A549 (cell line): Measurements from ENCODE around the gene FBN2.

Experiments used
- POLR2AphosphoS2 ChIP-seq: conservative IDR thresholded peaks from 2 replicates; pipeline ENCODE4 v1.6.1; 2012; ENCODE audit warnings: low read length, improper control_type of control experiment, inconsistent platforms
- ZNF302 ChIP-seq: fragments of 250-450 bp; sonication (Bioruptor Pico); IDR thresholded peaks from 2 replicates; pipeline ENCODE4 v1.9.0; 2021; ENCODE audit warnings: inconsistent platforms, mild to moderate bottlenecking, moderate library complexity

DNA sequence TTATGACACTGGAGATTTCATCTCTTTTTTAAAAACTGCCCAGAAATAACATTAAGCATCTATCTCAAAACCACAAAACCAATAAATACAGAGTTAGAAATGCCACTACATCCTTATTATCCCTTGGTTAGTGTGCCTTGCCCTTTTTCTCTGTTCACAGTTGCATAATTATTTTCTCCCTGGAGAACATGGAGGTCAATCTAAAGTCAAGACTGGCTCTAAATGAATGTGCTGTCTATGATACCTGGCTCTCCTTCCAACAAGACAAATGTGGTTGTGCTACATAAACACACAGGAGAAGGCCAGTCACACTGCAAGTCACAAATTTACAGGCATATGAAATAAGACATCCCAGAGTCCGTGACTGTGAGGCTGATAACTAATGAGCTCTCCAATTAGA is 2.8 kb downstream of the FBN2 start:
- TF ChIP-seq ZNF302 (CRISPR knock-in tag) (no peak), POLR2AphosphoS2 (no peak)
